ENCODE results near the gene GPR132. TPM values are rescaled to one million over a fixed set of nuclear protein-coding genes. Genes with fewer than 3 reads are reported as not detected.

GPR132 gene
- total RNA-seq, 1 donor from 2014 or later = 0.57 TPM

- Mint-ChIP-seq H3K36me3 (ENCODE audit: insufficient read depth) (peaks cover 2% of the 10 kb centered on the region), H3K27me3 (no peaks in the 10 kb centered on the region), H3K27ac (no peak overlapping the region), H3K4me3 (ENCODE audit: low read depth) (no peak overlapping the region), H3K4me1 (ENCODE audit: low read depth) (no peaks in the 10 kb centered on the region), H3K9me3 (ENCODE audit: low read depth) (no peaks in the 10 kb centered on the region)
- no peak for DNase-seq (ENCODE audit: low spot score, unreplicated experiment)
- no peak for TF ChIP-seq CTCF (IDR thresholded peaks at IDR 0.05; ENCODE audit: unreplicated experiment)
These were observed 57.5 kb downstream of the GPR132 start for GRCh38 chr14:105007593-105008264.

- Mint-ChIP-seq H3K4me3 (ENCODE audit: low read depth) (no peak overlapping the region), H3K4me1 (ENCODE audit: low read depth) (no peaks in the 10 kb centered on the region), H3K27ac (no peak overlapping the region), H3K36me3 (ENCODE audit: insufficient read depth) (peaks cover 2% of the 10 kb centered on the region), H3K9me3 (ENCODE audit: low read depth) (no peaks in the 10 kb centered on the region), H3K27me3 (no peaks in the 10 kb centered on the region)
- no peak for TF ChIP-seq CTCF (IDR thresholded peaks at IDR 0.05; ENCODE audit: unreplicated experiment)
- DNase-seq (ENCODE audit: low spot score, unreplicated experiment) = no peak
These were observed 58.2 kb downstream of the GPR132 start for GRCh38 chr14:105006831-105007592.

GRCh38 chr14:105005929-105006830 is 59.0 kb downstream of the GPR132 start:
- Mint-ChIP-seq H3K27me3 (no peaks in the 10 kb centered on the region), H3K4me1 (ENCODE audit: low read depth) (no peaks in the 10 kb centered on the region), H3K4me3 (ENCODE audit: low read depth) (no peak overlapping the region), H3K27ac (no peak overlapping the region), H3K9me3 (ENCODE audit: low read depth) (no peaks in the 10 kb centered on the region), H3K36me3 (ENCODE audit: insufficient read depth) (peaks cover 2% of the 10 kb centered on the region)
- DNase-seq (ENCODE audit: low spot score, unreplicated experiment) = no peak
- TF ChIP-seq CTCF (IDR thresholded peaks at IDR 0.05; ENCODE audit: unreplicated experiment) = no peak

- H3K4me1 Mint-ChIP-seq (ENCODE audit: low read depth) = no peaks in the 10 kb centered on the region
- no peak for TF ChIP-seq CTCF (IDR thresholded peaks at IDR 0.05; ENCODE audit: unreplicated experiment)
- H3K27me3 Mint-ChIP-seq = no peaks in the 10 kb centered on the region
- DNase-seq (ENCODE audit: low spot score, unreplicated experiment) = no peak
- H3K27ac Mint-ChIP-seq = no peak overlapping the region
- H3K4me3 Mint-ChIP-seq (ENCODE audit: low read depth) = no peak overlapping the region
- peaks cover 2% of the 10 kb centered on the region for H3K36me3 Mint-ChIP-seq (ENCODE audit: insufficient read depth)
- H3K9me3 Mint-ChIP-seq (ENCODE audit: low read depth) = no peaks in the 10 kb centered on the region
These were observed 59.8 kb downstream of the GPR132 start for GRCh38 chr14:105005329-105005928.

Other genes starting within 250 kb of the GPR132 start
- gene CEP170B, start 200.2 kb downstream of the GPR132 start, total RNA-seq = 48.9 and 49.3 TPM in 2 replicates
- gene PLD4, start 140.6 kb downstream of the GPR132 start, total RNA-seq = 0.05 TPM in 1 of 2 replicates, not detected in the other
- 1.1 and 1.2 TPM in 2 replicates for gene AHNAK2, start 87.1 kb downstream of the GPR132 start, total RNA-seq
- gene CLBA1, start 79.6 kb downstream of the GPR132 start, total RNA-seq = 20.1 and 20.8 TPM in 2 replicates
- gene CDCA4, start 44.3 kb downstream of the GPR132 start, total RNA-seq = 21.5 and 22.9 TPM in 2 replicates
- 3.8 and 8.5 TPM in 2 replicates for gene JAG2, start 103.3 kb upstream of the GPR132 start, total RNA-seq
- 66.6 and 68.5 TPM in 2 replicates for gene NUDT14, start 115.9 kb upstream of the GPR132 start, total RNA-seq
- 31.6 and 31.9 TPM in 2 replicates for gene BTBD6, start 183.1 kb upstream of the GPR132 start, total RNA-seq
- 49.3 and 49.9 TPM in 2 replicates for gene BRF1, start 235.6 kb upstream of the GPR132 start, total RNA-seq
- gene PACS2, start 249.3 kb upstream of the GPR132 start, total RNA-seq = 177 and 193 TPM in 2 replicates